ENCODE results near the gene LY6G5C. TPM values are rescaled to one million over a fixed set of nuclear protein-coding genes. Genes with fewer than 3 reads are reported as not detected.

The LY6G5C gene
- total RNA-seq, 1 experiment from 2014 or later, result 1.7 TPM

- no TSS peak for BruUV-seq (replicated peaks)
- Histone ChIP-seq H4K20me1 (ENCODE audit: insufficient read depth) (no peaks in the 10 kb centered on the region), H3K9me3 (ENCODE audit: control insufficient read depth in 1 of 2, insufficient read depth in 1 of 2, low read depth in 1 of 2, low read length in 2 of 2) (no peaks in the 10 kb centered on the region), H3K36me3 (ENCODE audit: control insufficient read depth in 1 of 2, insufficient read depth in 2 of 2, low read length in 2 of 2) (peaks cover 58 to 70% of the 10 kb centered on the region in 2 experiments), H3K4me1 (ENCODE audit: control insufficient read depth in 1 of 2, insufficient read depth in 2 of 2, low read length in 2 of 2) (no peaks in the 10 kb centered on the region), H3K27ac (ENCODE audit: low read depth, low read length) (no peak overlapping the region), H2AFZ (ENCODE audit: low read depth, low read length, poor library complexity, severe bottlenecking) (no peak overlapping the region), H3K27me3 (ENCODE audit: insufficient read depth, low read length) (no peaks in the 10 kb centered on the region), H3K4me2 (ENCODE audit: low read length) (no peak overlapping the region), H3K4me3 (replicated peaks in 1 of 2; ENCODE audit: low read depth in 1 of 2, low read length in 2 of 2) (no peak overlapping the region), H3K9me2 (ENCODE audit: insufficient read depth) (no peaks in the 10 kb centered on the region), H3K9ac (ENCODE audit: low read length) (no peak overlapping the region), H3K79me2 (ENCODE audit: insufficient read depth, low read length) (peaks cover 33% of the 10 kb centered on the region)
- TF ChIP-seq EZH2phosphoT487 (IDR thresholded peaks at IDR 0.05; ENCODE audit: borderline replicate concordance) (no peak), JUND (IDR thresholded peaks at IDR 0.05) (no peak), YY1 (IDR thresholded peaks at IDR 0.05; ENCODE audit: extremely low read depth, insufficient replicate concordance, low read depth, low read length) (no peak), ZBTB33 (IDR thresholded peaks at IDR 0.05; ENCODE audit: extremely low read depth, insufficient replicate concordance, low read length) (no peak), ZFX (IDR thresholded peaks at IDR 0.05) (no peak), ELF1 (IDR thresholded peaks at IDR 0.05; ENCODE audit: borderline replicate concordance, low read depth) (no peak), POLR2AphosphoS5 (IDR thresholded peaks at IDR 0.05; ENCODE audit: low read depth, low read length) (no peak), SIN3A (IDR thresholded peaks at IDR 0.05; ENCODE audit: low read depth) (no peak), EZH2 (IDR thresholded peaks at IDR 0.05) (no peak), MAX (IDR thresholded peaks at IDR 0.05) (no peak), REST (IDR thresholded peaks at IDR 0.05; ENCODE audit: low read depth) (no peak), FOSL1 (IDR thresholded peaks at IDR 0.05; ENCODE audit: low read depth) (no peak), CBX3 (IDR thresholded peaks at IDR 0.05; ENCODE audit: low read depth) (no peak), CTCF (IDR thresholded peaks at IDR 0.05 in 2 of 3, conservative IDR thresholded peaks at IDR 0.05 in 1 of 3; ENCODE audit: borderline replicate concordance in 1 of 3, insufficient read depth in 1 of 3, low read depth in 2 of 3, low read length in 2 of 3) (no peak), CEBPB (IDR thresholded peaks at IDR 0.05; ENCODE audit: low read depth) (no peak), ATF3 (IDR thresholded peaks at IDR 0.05) (no peak), ZNF274 (IDR thresholded peaks at IDR 0.05; ENCODE audit: low read depth, low read length) (no peak)
- ChIA-PET RAD21 (ENCODE audit: low non-redundant PET in 1 of 2, low total read pairs in 2 of 2, uncharacterized antibody in 2 of 2, unreplicated experiment in 2 of 2) (no interaction called here), POLR2A (no interaction called here), CTCF (no interaction called here)
- DNase-seq (ENCODE audit: low read depth, low spot score), result no peak
- intact Hi-C loops (cut with micrococcal nuclease), result no loop called here
- ATAC-seq, result no peak
Measured at GRCh38 chr6:31645325-31645724, 35.5 kb downstream of the LY6G5C start.
